Colon (tissue), 2 donors: ENCODE data around the gene WDTC1.
"Not testable (repeated sequence)": the region's sequence is repeated elsewhere in the genome, so short reads cannot be mapped to it uniquely, and the experiment has no call there.

Source experiments
- FAIRE-seq: peaks from 2 replicates; lab custom pipeline; 2012; peaks lifted over from hg19 to GRCh38; lab: Jason Lieb, UNC
- donor health status: control.
- donor health status: control.

Gene WDTC1, protein sequence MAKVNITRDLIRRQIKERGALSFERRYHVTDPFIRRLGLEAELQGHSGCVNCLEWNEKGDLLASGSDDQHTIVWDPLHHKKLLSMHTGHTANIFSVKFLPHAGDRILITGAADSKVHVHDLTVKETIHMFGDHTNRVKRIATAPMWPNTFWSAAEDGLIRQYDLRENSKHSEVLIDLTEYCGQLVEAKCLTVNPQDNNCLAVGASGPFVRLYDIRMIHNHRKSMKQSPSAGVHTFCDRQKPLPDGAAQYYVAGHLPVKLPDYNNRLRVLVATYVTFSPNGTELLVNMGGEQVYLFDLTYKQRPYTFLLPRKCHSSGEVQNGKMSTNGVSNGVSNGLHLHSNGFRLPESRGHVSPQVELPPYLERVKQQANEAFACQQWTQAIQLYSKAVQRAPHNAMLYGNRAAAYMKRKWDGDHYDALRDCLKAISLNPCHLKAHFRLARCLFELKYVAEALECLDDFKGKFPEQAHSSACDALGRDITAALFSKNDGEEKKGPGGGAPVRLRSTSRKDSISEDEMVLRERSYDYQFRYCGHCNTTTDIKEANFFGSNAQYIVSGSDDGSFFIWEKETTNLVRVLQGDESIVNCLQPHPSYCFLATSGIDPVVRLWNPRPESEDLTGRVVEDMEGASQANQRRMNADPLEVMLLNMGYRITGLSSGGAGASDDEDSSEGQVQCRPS

GRCh38 chr1:27234049-27234882 lies at the start of gene WDTC1:
TSS of gene WDTC1 (plus strand) at chr1:27234632. CDS start at chr1:27261055, 26,423 bp downstream.
- peak; percentile 24 for FAIRE-seq

- not testable (repeated sequence) for FAIRE-seq
Measured at GRCh38 chr1:27184665-27185064, 49.8 kb upstream of the WDTC1 start.

DNA sequence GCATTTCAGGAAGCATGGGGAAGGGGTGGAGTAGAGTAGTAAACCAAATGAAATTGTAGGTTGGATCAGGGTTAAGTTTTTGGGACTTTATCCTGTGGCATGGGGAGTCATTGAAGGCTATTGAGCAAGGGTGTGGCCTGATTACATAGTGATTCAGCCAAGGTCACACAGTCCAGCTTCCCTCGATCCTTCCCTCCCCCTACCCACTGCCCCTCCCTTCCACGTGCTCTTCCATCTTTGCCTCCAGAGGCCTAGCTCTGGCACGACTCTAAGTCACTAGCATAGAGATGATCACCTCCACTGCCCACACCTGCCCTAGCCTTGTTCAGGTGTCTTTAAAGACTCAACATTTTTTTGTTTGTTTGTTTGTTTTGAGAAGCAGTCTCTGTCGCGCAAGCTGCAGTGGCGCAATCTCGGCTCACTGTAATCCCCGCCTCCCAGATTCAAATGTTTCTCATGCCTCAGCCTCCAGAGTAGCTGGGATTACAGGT lies 42.3 kb upstream of the WDTC1 start:
- no peak for FAIRE-seq

DNA sequence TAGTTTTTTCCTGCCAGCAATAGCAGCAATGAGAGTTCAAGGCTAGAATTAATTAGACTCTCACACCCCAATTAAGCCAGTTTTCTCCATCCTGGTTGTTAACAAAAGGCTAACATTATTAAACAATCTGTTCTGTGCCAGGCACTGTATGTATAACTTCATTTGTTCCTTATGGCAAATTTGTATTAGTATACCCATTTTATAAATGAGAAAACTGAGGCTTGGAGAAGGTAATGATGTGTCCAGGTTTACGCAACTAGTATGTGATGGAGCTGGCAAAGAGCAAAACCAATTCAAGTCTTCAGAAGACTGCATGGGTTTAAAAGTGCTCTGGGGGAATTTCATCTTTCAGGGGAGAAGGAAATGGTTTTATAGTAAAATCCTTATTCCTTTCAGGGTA lies 41.2 kb upstream of the WDTC1 start:
- no peak for FAIRE-seq

DNA sequence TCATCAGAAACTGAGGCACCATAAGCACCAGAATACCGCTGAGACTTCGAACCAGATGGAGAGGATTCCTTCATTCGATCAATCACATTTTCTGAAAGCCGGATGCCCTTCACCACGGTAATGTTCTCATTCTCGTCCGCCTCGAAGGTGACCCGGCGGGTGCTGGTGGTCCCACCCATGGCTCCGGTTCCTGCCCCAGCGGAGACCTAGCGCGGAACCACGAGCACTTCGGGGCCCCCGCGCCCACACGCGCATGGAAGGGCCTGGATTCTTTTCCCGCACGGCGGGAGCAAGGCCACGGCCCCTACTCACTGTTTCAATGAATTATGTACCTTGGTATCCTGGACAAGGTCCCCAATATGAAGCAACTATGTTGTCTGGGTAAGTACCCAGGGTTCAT lies 33.1 kb upstream of the WDTC1 start:
- no peak for FAIRE-seq

GRCh38 chr1:27203946-27204345 lies 30.5 kb upstream of the WDTC1 start:
- FAIRE-seq, result no peak

- FAIRE-seq, result not testable (repeated sequence)
Measured at GRCh38 chr1:27207238-27207637, 27.2 kb upstream of the WDTC1 start.

- not testable (repeated sequence) for FAIRE-seq
Measured at GRCh38 chr1:27208143-27208850, 26.1 kb upstream of the WDTC1 start.

GRCh38 chr1:27216466-27216865 lies 18.0 kb upstream of the WDTC1 start:
- no peak for FAIRE-seq

DNA sequence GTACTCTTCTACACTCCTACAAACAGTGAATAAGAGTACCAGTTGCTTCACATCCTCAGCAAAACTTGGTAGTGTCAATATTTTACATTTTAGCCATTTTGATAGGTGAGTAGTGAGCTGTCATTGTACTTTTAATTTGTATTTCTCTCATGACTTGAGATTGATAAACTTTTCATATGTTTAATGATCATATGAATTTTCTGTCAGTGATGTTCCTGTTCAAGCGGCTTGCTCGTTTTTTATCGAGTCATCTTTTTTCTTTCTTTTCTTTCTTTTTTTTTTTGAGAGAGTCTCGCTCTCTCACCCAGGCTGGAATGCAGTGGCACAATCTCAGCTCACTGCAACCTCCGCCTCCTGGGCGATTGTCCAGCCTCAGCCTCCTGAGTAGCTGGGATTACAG lies 17.0 kb upstream of the WDTC1 start:
- no peak for FAIRE-seq

- no peak for FAIRE-seq
Measured at GRCh38 chr1:27218736-27219135, 15.7 kb upstream of the WDTC1 start.

GRCh38 chr1:27220096-27220495 lies 14.3 kb upstream of the WDTC1 start:
- FAIRE-seq, result no peak

DNA sequence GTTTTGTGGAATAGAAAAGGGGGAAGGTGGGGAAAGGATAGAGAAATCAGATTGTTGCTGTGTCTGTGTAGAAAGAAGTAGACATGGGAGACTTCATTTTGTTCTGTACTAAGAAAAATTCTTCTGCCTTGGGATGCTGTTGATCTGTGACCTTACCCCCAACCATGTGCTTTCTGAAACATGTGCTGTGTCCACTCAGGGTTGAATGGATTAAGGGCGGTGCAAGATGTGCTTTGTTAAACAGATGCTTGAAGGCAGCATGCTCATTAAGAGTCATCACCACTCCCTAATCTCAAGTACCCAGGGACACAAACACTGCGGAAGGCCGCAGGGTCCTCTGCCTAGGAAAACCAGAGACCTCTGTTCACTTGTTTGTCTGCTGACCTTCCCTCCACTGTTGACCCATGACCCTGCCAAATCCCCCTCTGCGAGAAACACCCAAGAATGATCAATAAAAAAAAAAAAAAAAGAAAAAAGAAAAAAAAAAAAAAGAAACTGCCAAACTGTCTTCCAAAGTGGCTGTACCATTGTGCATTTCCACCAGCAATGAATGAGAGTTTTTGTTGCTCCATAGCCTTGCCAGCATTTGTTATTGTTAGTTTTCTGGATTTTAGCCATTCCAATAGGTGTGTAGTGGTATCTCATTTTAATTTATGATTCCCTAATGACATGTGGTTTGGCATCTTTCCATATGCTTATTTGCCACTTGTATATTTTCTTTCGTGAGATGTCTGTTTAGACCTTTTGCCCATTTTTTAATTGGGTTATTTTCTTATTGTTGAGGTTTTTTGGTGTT lies 13.5 kb upstream of the WDTC1 start:
- not testable (repeated sequence) for FAIRE-seq

DNA sequence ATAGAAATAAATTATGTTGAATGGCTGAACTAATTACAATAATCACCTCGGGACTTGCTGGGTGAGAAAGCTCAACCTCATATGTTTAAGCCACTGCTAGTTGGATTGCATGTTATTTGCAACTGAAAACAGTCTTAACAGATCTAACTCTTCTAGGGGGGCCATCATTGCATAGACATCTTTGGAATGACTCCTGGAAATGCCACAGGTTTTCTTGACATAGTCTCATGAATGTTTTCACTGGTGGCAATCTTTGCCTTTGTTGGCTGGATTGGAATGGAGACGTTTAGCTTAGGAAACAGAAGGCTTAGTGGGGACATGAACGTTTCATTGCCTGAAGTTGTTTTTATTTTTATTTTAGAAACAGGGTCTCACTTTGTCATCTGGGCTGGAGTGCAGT lies 8.8 kb upstream of the WDTC1 start:
- no peak for FAIRE-seq

GRCh38 chr1:27227765-27228164 lies 6.7 kb upstream of the WDTC1 start:
- FAIRE-seq, result no peak

GRCh38 chr1:27233667-27234048 lies 774 bp upstream of the WDTC1 start:
- no peak for FAIRE-seq

- no peak for FAIRE-seq
Measured at GRCh38 chr1:27235827-27236226, 1.4 kb downstream of the WDTC1 start.

GRCh38 chr1:27237112-27237511 lies 2.7 kb downstream of the WDTC1 start:
- FAIRE-seq, result no peak

DNA sequence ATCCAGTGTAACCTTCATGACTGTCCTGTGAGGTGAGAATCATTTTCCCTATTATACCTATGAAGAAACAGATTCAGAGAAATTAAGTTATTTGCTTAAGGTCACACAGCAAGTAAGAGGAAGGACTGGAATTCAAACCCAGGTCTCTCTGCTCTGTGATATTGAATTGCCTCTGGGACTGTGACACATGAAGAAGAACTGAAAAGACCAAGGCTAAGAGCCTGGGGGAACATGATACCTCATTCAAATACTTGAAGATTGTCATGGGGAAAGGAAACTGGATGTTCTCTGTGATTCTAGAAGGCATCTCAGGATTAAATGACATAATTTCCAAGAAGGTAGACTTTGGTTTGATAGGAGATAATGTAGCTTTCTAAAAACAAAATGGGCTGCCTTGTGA lies 3.6 kb downstream of the WDTC1 start:
- no peak for FAIRE-seq

DNA sequence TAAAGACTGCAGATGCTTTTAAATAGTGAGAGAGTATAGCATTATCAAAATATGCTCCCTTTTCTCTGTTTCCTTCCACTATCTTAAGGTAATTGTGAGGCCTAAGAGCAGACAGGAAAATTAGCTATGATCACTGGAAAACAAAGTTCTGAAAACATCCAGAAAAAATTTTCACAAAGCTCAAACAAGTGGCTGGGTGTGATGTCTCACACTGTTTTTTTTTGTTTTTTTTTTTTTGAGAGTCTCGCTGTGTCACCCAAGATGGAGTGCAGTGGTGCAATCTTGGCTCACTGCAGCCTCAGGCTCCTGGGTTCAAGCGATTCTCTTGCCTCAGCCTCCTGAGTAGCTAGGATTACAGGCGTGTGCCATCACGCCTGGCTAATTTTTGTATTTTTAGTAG lies 7.2 kb downstream of the WDTC1 start:
- FAIRE-seq, result no peak

GRCh38 chr1:27243665-27244064 lies 9.2 kb downstream of the WDTC1 start:
- FAIRE-seq, result not testable (repeated sequence)
